ENCODE measurements around the gene RAD17.
"Not testable (repeated sequence)": the region's sequence is repeated elsewhere in the genome, so short reads cannot be mapped to it uniquely, and the experiment has no call there.

The RAD17 gene

DNA sequence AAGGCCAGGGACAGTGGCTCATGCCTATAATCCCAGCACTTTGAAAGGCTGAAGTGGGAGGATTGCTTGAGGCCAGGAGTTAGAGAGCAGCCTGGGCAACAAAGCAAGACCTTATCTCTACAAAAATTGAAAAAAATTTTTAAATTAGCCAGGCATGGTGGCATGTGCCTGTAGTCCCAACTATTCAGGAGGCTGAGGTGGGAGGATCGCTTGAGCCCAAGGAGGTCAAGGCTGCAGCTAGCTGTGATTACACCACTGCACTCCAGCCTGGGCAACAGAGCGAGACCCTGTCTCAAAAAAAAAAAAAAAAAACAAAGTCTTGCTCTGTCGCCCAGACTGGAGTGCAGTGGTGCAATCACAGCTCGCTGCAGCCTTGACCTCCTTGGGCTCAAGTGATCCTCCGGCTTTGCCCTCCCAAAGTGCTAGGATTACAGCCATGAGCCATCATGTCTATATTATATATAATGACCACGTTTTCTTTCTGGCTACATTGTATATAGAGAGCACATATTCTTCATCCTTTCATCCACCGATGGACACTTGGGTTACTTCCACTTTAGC, 85.9 kb downstream of the RAD17 start:
- not testable (repeated sequence) for DNase-seq

DNA sequence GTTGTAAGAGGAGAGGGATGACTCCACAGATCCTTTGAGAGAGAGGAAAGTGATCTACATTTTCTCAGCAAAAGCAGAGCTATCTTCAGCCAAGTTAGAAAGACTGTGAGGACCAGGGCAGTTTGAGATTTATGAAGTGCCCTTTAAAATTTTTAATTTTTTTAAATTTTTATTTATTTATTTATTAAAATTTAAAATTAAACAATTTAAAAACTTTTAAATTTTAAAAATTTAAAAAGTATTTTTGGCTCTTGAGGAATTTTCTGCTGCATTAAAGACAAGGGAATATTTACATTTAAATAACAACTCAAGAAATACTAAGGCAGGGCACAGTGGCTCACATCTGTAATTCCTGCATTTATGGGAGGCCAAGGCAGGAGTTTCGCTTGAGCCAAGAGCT, 92.6 kb downstream of the RAD17 start:
- DNase-seq, result no peak

All from hypothalamus (tissue), 51 donors.